ENCODE results near the gene MLLT10. TPM values are rescaled to one million over a fixed set of nuclear protein-coding genes. Genes with fewer than 3 reads are reported as not detected.

The MLLT10 gene
- total RNA-seq, 1 experiment from 2014 or later = 72.3 TPM

DNA sequence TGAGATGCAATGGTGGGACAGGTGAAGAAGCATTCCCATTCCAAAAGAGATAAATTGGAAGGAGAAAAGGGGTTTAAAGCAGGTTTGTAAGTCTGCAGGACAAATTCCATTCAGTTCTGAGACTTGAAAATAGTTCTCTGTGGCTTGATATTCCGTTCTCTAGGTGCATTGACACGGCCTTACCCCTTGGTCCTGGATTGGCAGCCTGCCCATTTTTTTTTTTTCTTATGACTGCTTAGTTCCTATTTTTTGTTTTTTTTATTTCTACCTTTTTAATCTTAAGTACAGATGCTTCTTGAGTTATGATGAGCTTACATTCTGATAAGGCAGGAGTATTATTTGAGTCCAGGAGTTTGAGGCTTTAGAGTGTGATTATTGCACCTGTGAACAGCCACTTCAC, 70.6 kb downstream of the MLLT10 start:
- Histone ChIP-seq H3K23ac (ENCODE audit: insufficient read length, low read depth, low read length) (no peak overlapping the region), H3K9ac (ENCODE audit: extremely low read depth, insufficient read length, low read length) (no peak overlapping the region), H2BK20ac (ENCODE audit: low read depth, low read length, poor library complexity, severe bottlenecking) (no peak overlapping the region), H3K79me2 (ENCODE audit: insufficient read depth, low read length) (no peaks in the 10 kb centered on the region; the same call in 1 of the 2 replicates), H3K79me1 (ENCODE audit: insufficient read depth, low read depth, low read length, poor library complexity, severe bottlenecking) (no peaks in the 10 kb centered on the region), H3K27ac (ENCODE audit: insufficient read length, low read depth, low read length) (no peak overlapping the region), H2BK120ac (ENCODE audit: low read depth, low read length, poor library complexity, severe bottlenecking) (no peak overlapping the region), H4K91ac (ENCODE audit: insufficient read length, low read depth, low read length) (no peak overlapping the region), H4K5ac (ENCODE audit: insufficient read length, low read depth, low read length) (no peak overlapping the region), H3K18ac (ENCODE audit: insufficient read length, low read depth, low read length) (no peak overlapping the region), H2BK12ac (ENCODE audit: insufficient read length, low read depth, low read length) (no peak overlapping the region), H4K20me1 (ENCODE audit: control insufficient read depth, insufficient read depth, insufficient read length) (no peaks in the 10 kb centered on the region), H4K8ac (replicated peaks; ENCODE audit: insufficient read length, low read depth, low read length) (no peak overlapping the region), H3T11ph (ENCODE audit: low read length) (no peak overlapping the region), H2AFZ (ENCODE audit: low read length) (no peak overlapping the region), H3K14ac (ENCODE audit: insufficient read depth, low read length) (no peak overlapping the region), H3K4me2 (ENCODE audit: insufficient read depth, insufficient read length, low read length) (no peak overlapping the region), H2AK5ac (ENCODE audit: insufficient read length, low read length) (no peak overlapping the region), H3K56ac (ENCODE audit: insufficient read length, low read depth, low read length) (no peak overlapping the region), H3K4me1 (ENCODE audit: insufficient read depth, low read length) (no peaks in the 10 kb centered on the region), H3K4ac (ENCODE audit: low read depth, low read length) (no peak overlapping the region), H2BK5ac (ENCODE audit: insufficient read length, low read length) (no peak overlapping the region), H2BK15ac (ENCODE audit: low read depth, low read length) (no peak overlapping the region), H3K27me3 (ENCODE audit: insufficient read depth, low read length) (no peaks in the 10 kb centered on the region), H3K9me3 (ENCODE audit: control insufficient read depth, low read depth, low read length) (no peaks in the 10 kb centered on the region), H3K23me2 (ENCODE audit: insufficient read length, low read depth, low read length, poor library complexity, severe bottlenecking) (no peaks in the 10 kb centered on the region)
- no peak for DNase-seq
- WGBS (ENCODE audit: extremely low coverage, insufficient read length, low lambda C conversion rate) = no CpG with 5 or more reads among the region's 2 CpGs
- H3K27me3 Mint-ChIP-seq (ENCODE audit: low read depth) = no peaks in the 10 kb centered on the region
- peaks cover 4 to 21% of the 10 kb centered on the region in 2 experiments; a peak in 2 of 4 replicates for H3K4me1 Mint-ChIP-seq
- peaks cover 33 to 52% (median 40%) of the 10 kb centered on the region in 3 experiments for H3K36me3 Mint-ChIP-seq (ENCODE audit: insufficient read depth in 1 of 3, low read depth in 3 of 3)
- peaks cover 12 to 13% of the 10 kb centered on the region in 2 experiments for H3K9me3 Mint-ChIP-seq
- TF ChIP-seq, protein P1, sequence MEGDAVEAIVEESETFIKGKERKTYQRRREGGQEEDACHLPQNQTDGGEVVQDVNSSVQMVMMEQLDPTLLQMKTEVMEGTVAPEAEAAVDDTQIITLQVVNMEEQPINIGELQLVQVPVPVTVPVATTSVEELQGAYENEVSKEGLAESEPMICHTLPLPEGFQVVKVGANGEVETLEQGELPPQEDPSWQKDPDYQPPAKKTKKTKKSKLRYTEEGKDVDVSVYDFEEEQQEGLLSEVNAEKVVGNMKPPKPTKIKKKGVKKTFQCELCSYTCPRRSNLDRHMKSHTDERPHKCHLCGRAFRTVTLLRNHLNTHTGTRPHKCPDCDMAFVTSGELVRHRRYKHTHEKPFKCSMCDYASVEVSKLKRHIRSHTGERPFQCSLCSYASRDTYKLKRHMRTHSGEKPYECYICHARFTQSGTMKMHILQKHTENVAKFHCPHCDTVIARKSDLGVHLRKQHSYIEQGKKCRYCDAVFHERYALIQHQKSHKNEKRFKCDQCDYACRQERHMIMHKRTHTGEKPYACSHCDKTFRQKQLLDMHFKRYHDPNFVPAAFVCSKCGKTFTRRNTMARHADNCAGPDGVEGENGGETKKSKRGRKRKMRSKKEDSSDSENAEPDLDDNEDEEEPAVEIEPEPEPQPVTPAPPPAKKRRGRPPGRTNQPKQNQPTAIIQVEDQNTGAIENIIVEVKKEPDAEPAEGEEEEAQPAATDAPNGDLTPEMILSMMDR (conservative IDR thresholded peaks at IDR 0.05) = no peak
- peak overlapping the region in 1 of 3 experiments; percentile 58; a peak in 3 of 7 replicates for H3K27ac Mint-ChIP-seq
- no peak overlapping the region for H3K4me3 Mint-ChIP-seq
